Activated naive CD8-positive, alpha-beta T cell treated with anti-CD3 and anti-CD28 coated beads, Interleukin-2, amount 10 ng/mL, durations not matched to agents 7 days and 5 days (primary cell): Measurements from ENCODE around the gene ARHGEF26. TPM values are rescaled to one million over a fixed set of nuclear protein-coding genes. Genes with fewer than 3 reads are reported as not detected.

Source experiments
- ATAC-seq: fragments of 150-1000 bp; cut with Tn5 transposase; one replicate; pipeline ENCODE4 v1.10.0; 2021; ENCODE audit warnings: low read depth, moderate library complexity
- POLR2A ChIA-PET: fragments of 350-600 bp; sonication (Branson Sonifier 250); formaldehyde crosslinking; loops from one replicate; lab custom pipeline; 2021; ENCODE audit warnings: antibody characterized with exemption; lab: Charles Lee
- DNase-seq: peaks from one replicate; pipeline ENCODE4 v3.0.0; 2021
- H3K27ac Mint-ChIP-seq: one replicate; pipeline ENCODE4 v1.8.0; 2022; ENCODE audit warnings: mild to moderate bottlenecking, mixed read lengths
- H3K27me3 Mint-ChIP-seq: one replicate; pipeline ENCODE4 v1.8.0; 2022; ENCODE audit warnings: mild to moderate bottlenecking, moderate library complexity, mixed read lengths
- H3K36me3 Mint-ChIP-seq: one replicate; pipeline ENCODE4 v1.8.0; 2021; ENCODE audit warnings: mild to moderate bottlenecking, mixed read lengths
- H3K4me1 Mint-ChIP-seq: one replicate; pipeline ENCODE4 v1.8.0; 2021; ENCODE audit warnings: mixed read lengths
- H3K4me3 Mint-ChIP-seq: one replicate; pipeline ENCODE4 v1.8.0; 2022; ENCODE audit warnings: mild to moderate bottlenecking, moderate library complexity, mixed read lengths
- H3K9me3 Mint-ChIP-seq: one replicate; pipeline ENCODE4 v1.8.0; 2021; ENCODE audit warnings: mixed read lengths
- total RNA-seq, 2 experiments: library from RNA; stranded (reverse); gene quantifications; one replicate each; pipeline ENCODE4 v1.2.3, GENCODE V29; 2021

The ARHGEF26 gene
- total RNA-seq, 2 experiments from 2014 or later = not detected

GRCh38 chr3:154125378-154126030 is 4.3 kb downstream of the ARHGEF26 start:
- ATAC-seq (no peak), DNase-seq (no peak)
- no peak overlapping the region for H3K4me3 Mint-ChIP-seq
- no peak overlapping the region for H3K27ac Mint-ChIP-seq
- no peaks in the 10 kb centered on the region for H3K36me3 Mint-ChIP-seq
- peaks cover 10% of the 10 kb centered on the region for H3K4me1 Mint-ChIP-seq
- peaks cover 49% of the 10 kb centered on the region for H3K27me3 Mint-ChIP-seq
- POLR2A ChIA-PET = no interaction called here
- H3K9me3 Mint-ChIP-seq = no peaks in the 10 kb centered on the region

DNA sequence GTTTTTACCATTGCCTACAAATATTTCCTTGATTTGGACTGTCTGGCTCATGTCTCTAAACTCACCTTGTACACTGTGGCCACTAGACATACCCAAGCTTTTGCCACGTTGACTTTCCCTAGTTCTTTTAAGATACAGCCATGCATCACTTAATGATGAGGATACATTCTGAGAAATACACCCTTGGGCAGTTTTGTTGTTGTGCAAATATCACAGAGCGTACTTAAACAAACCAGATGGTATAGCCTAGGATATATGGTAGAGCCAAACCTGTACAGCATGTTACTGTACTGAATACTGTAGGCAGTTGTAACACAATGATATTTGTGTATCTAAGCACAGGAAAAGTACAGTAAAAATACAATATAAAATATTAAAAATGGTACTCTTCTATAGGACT is 5.5 kb downstream of the ARHGEF26 start:
- POLR2A ChIA-PET = no interaction called here
- Mint-ChIP-seq H3K9me3 (no peaks in the 10 kb centered on the region), H3K27me3 (peaks cover 40% of the 10 kb centered on the region), H3K36me3 (no peaks in the 10 kb centered on the region), H3K4me1 (peaks cover 5% of the 10 kb centered on the region), H3K27ac (no peak overlapping the region), H3K4me3 (no peak overlapping the region)
- DNase-seq (no peak), ATAC-seq (no peak)

- POLR2A ChIA-PET = interaction anchor here (0.6 kb wide), 1 partner anchor 9 kb away, joined by 6 read pairs; the partner anchor contains the start of gene ARHGEF26
- H3K36me3 Mint-ChIP-seq = no peaks in the 10 kb centered on the region
- no peak for DNase-seq
- peaks cover 1% of the 10 kb centered on the region for H3K4me1 Mint-ChIP-seq
- ATAC-seq = no peak
- no peak overlapping the region for H3K27ac Mint-ChIP-seq
- H3K27me3 Mint-ChIP-seq = peaks cover 15% of the 10 kb centered on the region
- H3K4me3 Mint-ChIP-seq = no peak overlapping the region
- H3K9me3 Mint-ChIP-seq = no peaks in the 10 kb centered on the region
Observed at GRCh38 chr3:154129625-154130024, 8.4 kb downstream of the ARHGEF26 start.

DNA sequence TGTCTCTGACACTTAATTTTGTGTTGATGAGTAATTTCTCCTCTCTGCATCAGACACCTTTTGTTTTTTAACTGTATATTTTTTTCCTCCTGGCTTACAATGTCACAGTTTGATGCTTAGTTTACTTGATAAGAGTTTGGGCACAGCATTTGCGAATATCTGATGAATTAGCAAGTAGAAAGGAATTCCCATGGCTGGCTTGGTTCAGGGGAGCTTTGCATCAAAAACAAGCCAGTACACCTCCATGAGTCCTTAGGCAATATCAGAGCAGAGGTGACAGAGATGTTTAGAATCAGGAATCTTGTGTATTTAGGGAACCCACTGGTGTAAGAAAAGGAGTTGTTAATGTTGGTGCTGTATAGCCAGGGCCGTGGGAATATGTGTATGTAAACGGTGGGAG is 9.3 kb downstream of the ARHGEF26 start:
- Mint-ChIP-seq H3K4me1 (peaks cover 1% of the 10 kb centered on the region), H3K36me3 (no peaks in the 10 kb centered on the region)
- POLR2A ChIA-PET = no interaction called here

GRCh38 chr3:154131830-154132229 is 10.6 kb downstream of the ARHGEF26 start:
- Mint-ChIP-seq H3K27ac (no peak overlapping the region), H3K4me1 (peaks cover 1% of the 10 kb centered on the region), H3K4me3 (no peak overlapping the region), H3K36me3 (no peaks in the 10 kb centered on the region), H3K9me3 (no peaks in the 10 kb centered on the region), H3K27me3 (peaks cover 12% of the 10 kb centered on the region)
- DNase-seq (no peak), ATAC-seq (no peak)
- POLR2A ChIA-PET = no interaction called here

More for the DNA sequence above, 9.3 kb downstream of the ARHGEF26 start:
- Mint-ChIP-seq H3K4me3 (no peak overlapping the region), H3K27me3 (peaks cover 12% of the 10 kb centered on the region), H3K27ac (no peak overlapping the region), H3K9me3 (no peaks in the 10 kb centered on the region)
- ATAC-seq (no peak), DNase-seq (no peak)

- no peaks in the 10 kb centered on the region for H3K9me3 Mint-ChIP-seq
- no peak overlapping the region for H3K4me3 Mint-ChIP-seq
- no peaks in the 10 kb centered on the region for H3K36me3 Mint-ChIP-seq
- no peak overlapping the region for H3K27ac Mint-ChIP-seq
- peaks cover 12% of the 10 kb centered on the region for H3K27me3 Mint-ChIP-seq
- POLR2A ChIA-PET = no interaction called here
- ATAC-seq (no peak), DNase-seq (no peak)
- H3K4me1 Mint-ChIP-seq = peaks cover 1% of the 10 kb centered on the region
Observed at GRCh38 chr3:154132777-154133375, 11.7 kb downstream of the ARHGEF26 start.

GRCh38 chr3:154135511-154136173 is 14.5 kb downstream of the ARHGEF26 start:
- no peak overlapping the region for H3K27ac Mint-ChIP-seq
- H3K27me3 Mint-ChIP-seq = peaks cover 12% of the 10 kb centered on the region
- peaks cover 1% of the 10 kb centered on the region for H3K4me1 Mint-ChIP-seq
- ATAC-seq (no peak), DNase-seq (no peak)
- no peaks in the 10 kb centered on the region for H3K36me3 Mint-ChIP-seq
- POLR2A ChIA-PET = no interaction called here
- H3K4me3 Mint-ChIP-seq = no peak overlapping the region
- H3K9me3 Mint-ChIP-seq = no peaks in the 10 kb centered on the region

DNA sequence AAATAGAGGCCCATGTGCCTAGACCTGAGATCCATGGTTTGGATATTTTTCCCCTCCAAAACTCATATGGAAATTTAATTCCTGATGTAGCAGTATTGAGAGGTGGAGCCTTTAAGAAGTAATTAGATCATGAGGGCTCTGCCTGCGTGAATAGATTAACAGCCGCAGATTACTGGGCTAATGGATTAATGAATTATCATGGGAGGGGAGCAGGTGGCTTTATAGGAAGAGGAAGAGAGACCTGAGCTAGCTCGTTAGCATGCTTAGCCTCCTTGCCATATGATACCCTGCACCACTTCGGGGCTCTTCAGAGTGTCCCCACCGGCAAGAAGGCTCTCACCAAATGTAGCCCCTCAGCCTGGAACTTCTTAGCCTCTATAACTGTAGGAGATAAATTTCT is 15.8 kb downstream of the ARHGEF26 start:
- no peak for ATAC-seq
- Mint-ChIP-seq H3K27ac (no peak overlapping the region), H3K27me3 (peaks cover 12% of the 10 kb centered on the region), H3K4me1 (peaks cover 1% of the 10 kb centered on the region), H3K9me3 (no peaks in the 10 kb centered on the region), H3K4me3 (no peak overlapping the region), H3K36me3 (no peaks in the 10 kb centered on the region)
- POLR2A ChIA-PET = no interaction called here
- DNase-seq = no peak

DNA sequence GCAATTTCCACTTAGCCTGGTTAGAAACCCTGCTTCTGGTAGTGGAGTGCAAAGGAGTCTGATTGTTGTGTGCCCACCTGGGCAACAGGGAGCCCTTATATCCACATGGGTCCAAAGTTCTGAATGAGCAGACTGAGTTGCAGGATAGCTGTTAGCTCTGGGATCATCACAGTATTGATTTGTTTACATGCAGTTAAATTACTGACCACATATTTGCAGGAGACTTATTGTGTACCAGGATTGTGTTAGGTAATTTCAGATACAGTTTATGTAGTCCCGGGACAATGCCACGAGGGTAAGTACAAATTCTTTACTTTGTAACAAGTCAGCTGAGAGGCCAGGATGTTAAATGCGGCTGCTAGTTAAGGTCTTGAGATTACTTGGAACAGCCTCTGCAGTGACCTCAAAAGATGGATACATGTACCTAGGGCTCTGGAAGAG is 18.8 kb downstream of the ARHGEF26 start:
- H3K36me3 Mint-ChIP-seq = no peaks in the 10 kb centered on the region
- H3K4me1 Mint-ChIP-seq = no peaks in the 10 kb centered on the region
- ATAC-seq (no peak), DNase-seq (no peak)
- no peaks in the 10 kb centered on the region for H3K9me3 Mint-ChIP-seq
- POLR2A ChIA-PET = no interaction called here
- H3K27ac Mint-ChIP-seq = no peak overlapping the region
- no peak overlapping the region for H3K4me3 Mint-ChIP-seq
- H3K27me3 Mint-ChIP-seq = peaks cover 19% of the 10 kb centered on the region

DNA sequence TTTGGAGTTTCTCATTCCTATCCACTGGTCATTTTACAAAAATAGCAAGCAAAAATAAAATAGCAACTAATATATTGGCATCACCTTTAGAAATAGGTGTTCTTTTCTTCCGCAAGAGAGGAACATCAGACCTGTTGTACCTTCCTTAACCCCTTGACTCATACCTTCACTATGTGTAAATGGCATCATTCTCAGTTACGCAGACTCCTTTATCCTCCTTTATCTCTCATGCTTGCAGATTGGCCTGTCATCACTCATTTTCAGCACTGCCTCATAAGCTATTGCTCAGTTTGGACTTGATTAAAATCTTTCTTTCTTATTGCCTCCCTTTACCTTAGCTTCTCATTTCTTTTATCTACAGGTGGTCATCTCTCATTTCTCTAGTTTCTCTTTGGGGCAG is 21.4 kb downstream of the ARHGEF26 start:
- Mint-ChIP-seq H3K4me3 (no peak overlapping the region), H3K27ac (no peak overlapping the region), H3K4me1 (no peaks in the 10 kb centered on the region), H3K9me3 (no peaks in the 10 kb centered on the region), H3K36me3 (no peaks in the 10 kb centered on the region), H3K27me3 (peaks cover 24% of the 10 kb centered on the region)
- POLR2A ChIA-PET = no interaction called here
- DNase-seq (no peak), ATAC-seq (no peak)

- ATAC-seq (no peak), DNase-seq (no peak)
- no peaks in the 10 kb centered on the region for H3K36me3 Mint-ChIP-seq
- POLR2A ChIA-PET = no interaction called here
- H3K27me3 Mint-ChIP-seq = peaks cover 28% of the 10 kb centered on the region
- no peak overlapping the region for H3K27ac Mint-ChIP-seq
- no peak overlapping the region for H3K4me3 Mint-ChIP-seq
- H3K4me1 Mint-ChIP-seq = no peaks in the 10 kb centered on the region
- no peaks in the 10 kb centered on the region for H3K9me3 Mint-ChIP-seq
Observed at GRCh38 chr3:154143873-154144272, 22.7 kb downstream of the ARHGEF26 start.

DNA sequence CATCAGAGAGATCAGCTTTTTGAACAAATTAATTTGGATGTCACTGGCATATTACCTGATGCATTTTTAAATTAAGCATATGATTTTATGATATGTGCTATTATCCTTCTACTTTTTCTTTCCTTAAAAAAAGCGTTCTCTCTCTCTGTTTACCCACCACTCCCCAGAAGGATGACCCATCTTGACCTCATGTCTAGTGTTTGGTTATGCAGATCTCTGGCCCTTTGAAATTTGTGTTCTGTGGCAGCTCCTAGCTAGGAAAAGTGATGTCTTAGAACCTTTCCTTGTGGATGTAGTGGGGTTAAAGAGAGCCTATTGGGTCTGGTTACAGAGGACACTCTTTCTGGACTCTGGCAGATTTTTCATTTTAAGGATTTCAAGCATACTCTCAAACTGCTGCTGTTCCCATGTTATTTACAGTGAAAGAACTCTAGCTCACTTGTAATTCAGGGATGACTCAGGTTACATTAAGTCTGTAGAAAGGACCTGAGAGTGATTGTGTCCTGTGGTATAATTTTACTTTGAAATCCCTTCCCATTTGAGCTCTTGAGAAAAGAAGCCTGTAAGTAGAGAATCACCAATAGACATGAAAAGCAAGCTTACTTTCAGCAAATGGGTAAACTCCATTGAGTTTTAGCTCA is 23.8 kb downstream of the ARHGEF26 start:
- POLR2A ChIA-PET = no interaction called here
- DNase-seq = no peak
- ATAC-seq = no peak
- Mint-ChIP-seq H3K27ac (no peak overlapping the region), H3K9me3 (no peaks in the 10 kb centered on the region), H3K4me1 (no peaks in the 10 kb centered on the region), H3K4me3 (no peak overlapping the region), H3K27me3 (peaks cover 23% of the 10 kb centered on the region), H3K36me3 (no peaks in the 10 kb centered on the region)

DNA sequence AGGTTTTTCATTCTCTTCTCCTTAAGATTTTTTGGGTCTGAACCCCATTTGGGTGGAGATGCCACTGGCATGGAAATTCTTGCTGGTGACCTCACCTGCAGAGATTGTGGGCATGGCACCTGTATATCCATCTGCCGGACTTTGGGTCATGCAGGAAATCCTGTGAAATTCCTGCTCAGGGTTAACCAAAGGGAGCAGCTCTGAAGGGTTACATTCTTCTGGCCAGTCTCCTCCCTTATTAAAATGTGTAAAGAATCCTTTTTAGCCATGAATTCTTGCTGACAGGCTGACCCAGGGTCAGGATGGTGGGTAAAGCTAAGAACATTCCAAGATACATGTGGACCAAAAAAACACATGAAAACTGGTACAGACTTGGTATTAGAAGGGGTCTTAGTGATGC is 27.4 kb downstream of the ARHGEF26 start:
- H3K36me3 Mint-ChIP-seq = no peaks in the 10 kb centered on the region
- DNase-seq (no peak), ATAC-seq (no peak)
- H3K4me3 Mint-ChIP-seq = no peak overlapping the region
- POLR2A ChIA-PET = no interaction called here
- no peak overlapping the region for H3K27ac Mint-ChIP-seq
- no peaks in the 10 kb centered on the region for H3K9me3 Mint-ChIP-seq
- no peaks in the 10 kb centered on the region for H3K4me1 Mint-ChIP-seq
- H3K27me3 Mint-ChIP-seq = peaks cover 24% of the 10 kb centered on the region
